ENCODE measurements around the gene GLUL.

DNA sequence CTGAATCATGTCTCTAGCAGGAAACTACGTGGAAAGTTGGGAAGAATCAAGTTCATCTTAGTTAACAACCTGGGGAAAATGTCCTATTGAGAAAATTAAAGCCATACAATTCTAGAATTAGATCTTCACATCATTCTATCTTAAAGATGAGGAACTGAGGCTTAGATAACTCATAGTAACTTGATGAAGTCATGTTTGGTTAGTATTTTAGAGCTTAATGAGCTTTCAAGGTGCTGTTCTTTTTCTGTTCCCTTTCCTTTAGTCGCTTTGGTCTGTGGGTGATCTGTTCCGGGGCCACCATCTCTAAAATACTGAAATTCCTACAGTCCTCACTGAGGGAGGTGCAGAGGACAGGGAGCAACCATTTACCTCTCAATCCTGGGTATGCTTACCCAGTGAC is 4.3 kb upstream of the GLUL start:
- TF ChIP-seq CTCF (IDR thresholded peaks at IDR 0.05) (no peak), POLR2A (IDR thresholded peaks at IDR 0.05) (no peak)

All from breast epithelium (tissue), 3 donors.